MM.1S (cell line): Measurements from ENCODE around the gene THRB.

ENCODE experiments used
- EZH2 ChIP-seq: fragments of 300-600 bp; sonication (generic); optimal IDR thresholded peaks from 2 replicates; pipeline ENCODE3; 2017; ENCODE audit warnings: low read depth, mild to moderate bottlenecking, antibody characterized with exemption, low read length, mixed read lengths
- EZH2phosphoT487 ChIP-seq: fragments of 300-600 bp; sonication (generic); IDR thresholded peaks from 2 replicates; pipeline ENCODE4 v1.6.1; 2018; ENCODE audit warnings: antibody characterized with exemption, low read length
- TF ChIP-seq, protein P1 (sequence below): fragments of 300-600 bp; sonication (generic); IDR thresholded peaks from 2 replicates; pipeline ENCODE4 v1.5.1; 2016; ENCODE audit warnings: antibody characterized with exemption, low read length, mixed read lengths

GRCh38 chr3:24156466-24156865 lies 338.2 kb downstream of the THRB start:
- TF ChIP-seq, protein P1, sequence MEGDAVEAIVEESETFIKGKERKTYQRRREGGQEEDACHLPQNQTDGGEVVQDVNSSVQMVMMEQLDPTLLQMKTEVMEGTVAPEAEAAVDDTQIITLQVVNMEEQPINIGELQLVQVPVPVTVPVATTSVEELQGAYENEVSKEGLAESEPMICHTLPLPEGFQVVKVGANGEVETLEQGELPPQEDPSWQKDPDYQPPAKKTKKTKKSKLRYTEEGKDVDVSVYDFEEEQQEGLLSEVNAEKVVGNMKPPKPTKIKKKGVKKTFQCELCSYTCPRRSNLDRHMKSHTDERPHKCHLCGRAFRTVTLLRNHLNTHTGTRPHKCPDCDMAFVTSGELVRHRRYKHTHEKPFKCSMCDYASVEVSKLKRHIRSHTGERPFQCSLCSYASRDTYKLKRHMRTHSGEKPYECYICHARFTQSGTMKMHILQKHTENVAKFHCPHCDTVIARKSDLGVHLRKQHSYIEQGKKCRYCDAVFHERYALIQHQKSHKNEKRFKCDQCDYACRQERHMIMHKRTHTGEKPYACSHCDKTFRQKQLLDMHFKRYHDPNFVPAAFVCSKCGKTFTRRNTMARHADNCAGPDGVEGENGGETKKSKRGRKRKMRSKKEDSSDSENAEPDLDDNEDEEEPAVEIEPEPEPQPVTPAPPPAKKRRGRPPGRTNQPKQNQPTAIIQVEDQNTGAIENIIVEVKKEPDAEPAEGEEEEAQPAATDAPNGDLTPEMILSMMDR = no peak
- no peak for TF ChIP-seq EZH2
- TF ChIP-seq EZH2phosphoT487 = no peak
